Measurements from ENCODE around the gene GAS7. TPM values are rescaled to one million over a fixed set of nuclear protein-coding genes. Genes with fewer than 3 reads are reported as not detected.

The GAS7 gene
- total RNA-seq, 1 experiment from 2014 or later = 4.1 TPM

- no peaks in the 10 kb centered on the region for H3K9me3 ChIP-seq (ENCODE audit: control insufficient read depth in 1 of 2, insufficient read depth in 1 of 2, low read depth in 1 of 2, low read length in 2 of 2)
- H3K4me3 ChIP-seq (replicated peaks in 1 of 2; ENCODE audit: low read depth in 1 of 2, low read length in 2 of 2) = no peak overlapping the region
- no peaks in the 10 kb centered on the region for H3K79me2 ChIP-seq (ENCODE audit: insufficient read depth, low read length)
- RAD21 ChIA-PET (ENCODE audit: low non-redundant PET in 1 of 2, low total read pairs in 2 of 2, uncharacterized antibody in 2 of 2, unreplicated experiment in 2 of 2) = no interaction called here
- CTCF ChIA-PET = no interaction called here
- no peaks in the 10 kb centered on the region; the same call in 1 of the 2 replicates for H3K27me3 ChIP-seq (ENCODE audit: insufficient read depth, low read length)
- BruUV-seq (replicated peaks) = no TSS peak
- DNase-seq (ENCODE audit: low read depth, low spot score) (no peak), ATAC-seq (no peak)
- no peak overlapping the region for H2AFZ ChIP-seq (ENCODE audit: low read depth, low read length, poor library complexity, severe bottlenecking)
- intact Hi-C loops (cut with micrococcal nuclease) = no loop called here
- H3K9me2 ChIP-seq (ENCODE audit: insufficient read depth) = no peaks in the 10 kb centered on the region
- H3K9ac ChIP-seq (ENCODE audit: low read length) = no peak overlapping the region
- no peak overlapping the region for H3K4me2 ChIP-seq (ENCODE audit: low read length)
- no peaks in the 10 kb centered on the region for H3K4me1 ChIP-seq (ENCODE audit: control insufficient read depth in 1 of 2, insufficient read depth in 2 of 2, low read length in 2 of 2)
- POLR2A ChIA-PET = no interaction called here
- TF ChIP-seq SRF (IDR thresholded peaks at IDR 0.05; ENCODE audit: low read depth) (no peak), JUND (IDR thresholded peaks at IDR 0.05) (no peak), FOSL1 (IDR thresholded peaks at IDR 0.05; ENCODE audit: low read depth) (no peak), EZH2phosphoT487 (IDR thresholded peaks at IDR 0.05; ENCODE audit: borderline replicate concordance) (no peak), ELF1 (IDR thresholded peaks at IDR 0.05; ENCODE audit: borderline replicate concordance, low read depth) (no peak), ZBTB33 (IDR thresholded peaks at IDR 0.05; ENCODE audit: extremely low read depth, insufficient replicate concordance, low read length) (no peak), RAD21 (IDR thresholded peaks at IDR 0.05; ENCODE audit: low read depth) (no peak), POLR2AphosphoS5 (IDR thresholded peaks at IDR 0.05; ENCODE audit: low read depth, low read length) (no peak), ATF3 (IDR thresholded peaks at IDR 0.05) (no peak), ZFX (IDR thresholded peaks at IDR 0.05) (no peak), EZH2 (IDR thresholded peaks at IDR 0.05) (no peak), YY1 (IDR thresholded peaks at IDR 0.05; ENCODE audit: extremely low read depth, insufficient replicate concordance, low read depth, low read length) (no peak), EGR1 (IDR thresholded peaks at IDR 0.05; ENCODE audit: low read depth) (no peak), REST (IDR thresholded peaks at IDR 0.05; ENCODE audit: low read depth) (no peak), POLR2A (IDR thresholded peaks at IDR 0.05; ENCODE audit: borderline replicate concordance, extremely low read depth, insufficient read depth, insufficient read length) (no peak), CBX3 (IDR thresholded peaks at IDR 0.05; ENCODE audit: low read depth) (no peak)
- H3K27ac ChIP-seq (ENCODE audit: low read depth, low read length) = no peak overlapping the region
- H3K36me3 ChIP-seq (ENCODE audit: control insufficient read depth in 1 of 2, insufficient read depth in 2 of 2, low read length in 2 of 2) = no peaks in the 10 kb centered on the region
- no peaks in the 10 kb centered on the region for H4K20me1 ChIP-seq (ENCODE audit: insufficient read depth)
These were observed 122.5 kb downstream of the GAS7 start for GRCh38 chr17:10075919-10076318.

Data from HCT116 (cell line).